ENCODE data around the gene DNAJC12. TPM values are rescaled to one million over a fixed set of nuclear protein-coding genes. Genes with fewer than 3 reads are reported as not detected.

The DNAJC12 gene
- total RNA-seq, 1 donor from 2014 or later = 3.7 TPM

DNA sequence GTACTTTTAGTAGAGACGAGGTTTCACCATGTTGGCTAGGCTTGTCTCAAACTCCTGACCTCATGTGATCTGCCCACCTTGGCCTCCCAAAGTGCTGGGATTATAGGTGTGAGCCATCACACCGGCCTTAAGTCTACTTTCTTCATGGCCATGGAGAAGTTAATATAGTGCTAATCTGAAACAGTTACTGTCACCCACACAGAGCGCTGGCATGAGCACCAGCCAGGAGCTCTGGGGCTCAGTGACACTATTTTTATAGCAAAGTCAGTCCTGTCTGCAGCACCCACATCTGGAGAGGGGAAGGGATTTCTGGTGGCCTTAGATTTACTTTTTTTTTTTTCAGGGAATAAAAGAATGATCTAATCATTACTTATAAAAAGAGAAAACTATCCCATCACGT is 21.3 kb downstream of the DNAJC12 start:
- Histone ChIP-seq H3K79me2 (ENCODE audit: low read depth) (no peaks in the 10 kb centered on the region), H3K36me3 (no peaks in the 10 kb centered on the region), H3K27me3 (no peaks in the 10 kb centered on the region), H4K20me1 (ENCODE audit: low read depth) (no peaks in the 10 kb centered on the region), H2AFZ (replicated peaks) (no peak overlapping the region), H3K9ac (no peak overlapping the region), H3K9me3 (ENCODE audit: low read depth) (no peaks in the 10 kb centered on the region), H3K4me1 (no peaks in the 10 kb centered on the region), H3K27ac (no peak overlapping the region), H3K4me2 (no peak overlapping the region), H3F3A (ENCODE audit: low read depth) (no peaks in the 10 kb centered on the region), H3K4me3 (no peak overlapping the region)
- H3K9me3 Mint-ChIP-seq = no peaks in the 10 kb centered on the region
- TF ChIP-seq EZH2phosphoT487 (IDR thresholded peaks at IDR 0.05) (no peak), EZH2 (IDR thresholded peaks at IDR 0.05) (no peak)
- TF ChIP-seq, protein P1, sequence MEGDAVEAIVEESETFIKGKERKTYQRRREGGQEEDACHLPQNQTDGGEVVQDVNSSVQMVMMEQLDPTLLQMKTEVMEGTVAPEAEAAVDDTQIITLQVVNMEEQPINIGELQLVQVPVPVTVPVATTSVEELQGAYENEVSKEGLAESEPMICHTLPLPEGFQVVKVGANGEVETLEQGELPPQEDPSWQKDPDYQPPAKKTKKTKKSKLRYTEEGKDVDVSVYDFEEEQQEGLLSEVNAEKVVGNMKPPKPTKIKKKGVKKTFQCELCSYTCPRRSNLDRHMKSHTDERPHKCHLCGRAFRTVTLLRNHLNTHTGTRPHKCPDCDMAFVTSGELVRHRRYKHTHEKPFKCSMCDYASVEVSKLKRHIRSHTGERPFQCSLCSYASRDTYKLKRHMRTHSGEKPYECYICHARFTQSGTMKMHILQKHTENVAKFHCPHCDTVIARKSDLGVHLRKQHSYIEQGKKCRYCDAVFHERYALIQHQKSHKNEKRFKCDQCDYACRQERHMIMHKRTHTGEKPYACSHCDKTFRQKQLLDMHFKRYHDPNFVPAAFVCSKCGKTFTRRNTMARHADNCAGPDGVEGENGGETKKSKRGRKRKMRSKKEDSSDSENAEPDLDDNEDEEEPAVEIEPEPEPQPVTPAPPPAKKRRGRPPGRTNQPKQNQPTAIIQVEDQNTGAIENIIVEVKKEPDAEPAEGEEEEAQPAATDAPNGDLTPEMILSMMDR (IDR thresholded peaks at IDR 0.05) = no peak
- H3K4me3 Mint-ChIP-seq = no peak overlapping the region
- DNase-seq (ENCODE audit: low spot score) = no peak
- peaks cover 2% of the 10 kb centered on the region for H3K27me3 Mint-ChIP-seq (ENCODE audit: insufficient read depth, low read depth)
- H3K4me1 Mint-ChIP-seq = no peaks in the 10 kb centered on the region
- H3K36me3 Mint-ChIP-seq = no peaks in the 10 kb centered on the region
- no peak overlapping the region for H3K27ac Mint-ChIP-seq

DNA sequence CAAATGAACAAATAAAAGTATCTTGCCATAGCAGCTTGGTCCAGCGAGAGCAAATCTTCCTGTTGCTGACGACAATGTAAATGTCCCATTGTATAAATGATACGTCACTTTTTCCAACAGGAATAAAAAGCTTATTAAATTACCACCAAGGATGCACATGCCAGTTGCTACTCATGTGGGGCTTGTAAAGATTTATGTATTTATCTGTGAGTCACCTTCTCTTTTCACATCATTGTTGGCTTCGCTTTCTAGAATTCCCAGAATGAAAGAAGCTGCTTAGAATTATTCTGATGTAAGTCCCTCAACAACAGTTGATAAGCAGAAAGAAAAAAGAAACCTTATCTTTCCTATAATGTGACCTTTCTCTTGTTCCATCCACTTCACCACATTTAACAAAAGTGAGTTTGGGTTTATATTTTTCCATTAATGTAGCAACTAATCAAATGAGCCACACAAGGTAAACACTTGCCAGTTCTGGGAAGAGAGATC is 22.4 kb downstream of the DNAJC12 start:
- Histone ChIP-seq H4K20me1 (ENCODE audit: low read depth) (no peaks in the 10 kb centered on the region), H2AFZ (replicated peaks) (no peak overlapping the region), H3K27me3 (no peaks in the 10 kb centered on the region), H3F3A (ENCODE audit: low read depth) (no peaks in the 10 kb centered on the region), H3K9ac (no peak overlapping the region), H3K4me2 (no peak overlapping the region), H3K79me2 (ENCODE audit: low read depth) (no peaks in the 10 kb centered on the region), H3K27ac (no peak overlapping the region), H3K9me3 (ENCODE audit: low read depth) (no peaks in the 10 kb centered on the region), H3K4me1 (no peaks in the 10 kb centered on the region), H3K36me3 (no peaks in the 10 kb centered on the region), H3K4me3 (no peak overlapping the region)
- no peak overlapping the region for H3K4me3 Mint-ChIP-seq
- H3K9me3 Mint-ChIP-seq = no peaks in the 10 kb centered on the region
- peaks cover 2% of the 10 kb centered on the region for H3K27me3 Mint-ChIP-seq (ENCODE audit: insufficient read depth, low read depth)
- no peaks in the 10 kb centered on the region for H3K36me3 Mint-ChIP-seq
- no peak overlapping the region for H3K27ac Mint-ChIP-seq
- TF ChIP-seq, protein P1 (IDR thresholded peaks at IDR 0.05) = no peak
- TF ChIP-seq EZH2 (IDR thresholded peaks at IDR 0.05) (no peak), EZH2phosphoT487 (IDR thresholded peaks at IDR 0.05) (no peak)
- no peaks in the 10 kb centered on the region for H3K4me1 Mint-ChIP-seq
- DNase-seq (ENCODE audit: low spot score) = no peak

DNA sequence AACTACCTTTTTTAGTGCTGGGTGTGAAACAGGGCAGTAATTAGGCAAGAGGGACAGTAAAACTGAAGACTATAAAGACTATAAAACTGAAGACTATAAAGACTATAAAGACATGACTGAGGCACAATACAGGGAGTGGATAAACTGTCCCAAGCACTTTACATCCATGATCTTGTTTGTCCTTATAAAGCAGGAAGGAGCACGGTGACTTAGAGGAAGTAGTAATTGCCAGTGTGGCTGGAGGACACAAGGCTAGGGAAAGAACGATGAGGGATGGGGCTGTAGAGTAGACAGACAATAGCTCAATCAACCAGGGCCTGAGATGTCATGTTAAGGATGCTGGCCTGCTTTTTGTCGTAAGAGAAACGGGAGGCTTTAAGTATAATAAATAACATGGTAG is 26.0 kb downstream of the DNAJC12 start:
- Mint-ChIP-seq H3K9me3 (no peaks in the 10 kb centered on the region), H3K36me3 (no peaks in the 10 kb centered on the region), H3K4me3 (no peak overlapping the region), H3K4me1 (no peaks in the 10 kb centered on the region), H3K27me3 (ENCODE audit: insufficient read depth, low read depth) (peaks cover 2% of the 10 kb centered on the region), H3K27ac (no peak overlapping the region)
- Histone ChIP-seq H3K9ac (no peak overlapping the region), H3K4me1 (peaks cover 2% of the 10 kb centered on the region), H3K4me3 (no peak overlapping the region), H3K9me3 (ENCODE audit: low read depth) (no peaks in the 10 kb centered on the region), H4K20me1 (ENCODE audit: low read depth) (no peaks in the 10 kb centered on the region), H2AFZ (replicated peaks) (no peak overlapping the region), H3K79me2 (ENCODE audit: low read depth) (no peaks in the 10 kb centered on the region), H3K27me3 (no peaks in the 10 kb centered on the region), H3K36me3 (no peaks in the 10 kb centered on the region), H3F3A (ENCODE audit: low read depth) (no peaks in the 10 kb centered on the region), H3K27ac (no peak overlapping the region), H3K4me2 (no peak overlapping the region)
- DNase-seq (ENCODE audit: low spot score) = no peak
- TF ChIP-seq EZH2phosphoT487 (IDR thresholded peaks at IDR 0.05) = no peak
- no peak for TF ChIP-seq EZH2 (IDR thresholded peaks at IDR 0.05)
- TF ChIP-seq, protein P1 (IDR thresholded peaks at IDR 0.05) = no peak
